Measurements from ENCODE around the gene BCAP29.

The BCAP29 gene

DNA sequence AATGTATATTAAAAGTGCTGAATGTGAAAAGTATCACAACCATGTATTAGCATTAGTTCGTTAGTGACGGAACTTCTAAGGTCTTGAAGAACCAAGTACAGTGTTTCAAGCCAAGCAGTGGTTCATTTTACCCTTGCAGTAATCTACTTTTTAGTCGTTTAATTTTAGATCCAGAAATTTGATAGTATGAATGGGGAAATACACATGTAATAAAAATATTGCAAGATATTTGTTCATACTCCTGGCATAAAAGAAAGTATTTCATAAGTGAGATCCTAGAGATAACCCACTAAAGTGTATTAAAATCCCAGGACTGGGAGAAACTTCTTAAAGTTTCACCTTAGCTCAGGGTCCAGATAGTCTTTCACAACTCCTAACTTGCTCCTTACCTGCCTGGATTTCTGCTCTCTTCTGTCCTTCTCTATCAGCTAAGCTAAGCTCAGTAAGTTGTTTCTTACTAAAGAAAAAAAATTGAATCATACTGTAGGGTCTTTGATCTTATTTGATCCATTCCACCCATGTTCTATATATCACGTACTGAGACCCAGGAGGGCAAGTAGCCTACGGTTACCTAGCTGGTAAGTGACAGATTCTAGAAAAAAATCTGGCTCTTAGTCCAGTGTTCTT, 1.5 kb downstream of the BCAP29 start:
- DNase-seq (ENCODE audit: low read depth, low spot score), result no peak

- no peak for DNase-seq (ENCODE audit: low read depth, low spot score)
Observed at GRCh38 chr7:107582875-107583274, 2.8 kb downstream of the BCAP29 start.

GRCh38 chr7:107584716-107585115, 4.7 kb downstream of the BCAP29 start:
- no peak for DNase-seq (ENCODE audit: low read depth, low spot score)

- DNase-seq (ENCODE audit: low read depth, low spot score), result no peak
Observed at GRCh38 chr7:107588529-107589130, 8.6 kb downstream of the BCAP29 start.

- no peak for DNase-seq (ENCODE audit: low read depth, low spot score)
Observed at GRCh38 chr7:107591421-107591820, 11.4 kb downstream of the BCAP29 start.

DNA sequence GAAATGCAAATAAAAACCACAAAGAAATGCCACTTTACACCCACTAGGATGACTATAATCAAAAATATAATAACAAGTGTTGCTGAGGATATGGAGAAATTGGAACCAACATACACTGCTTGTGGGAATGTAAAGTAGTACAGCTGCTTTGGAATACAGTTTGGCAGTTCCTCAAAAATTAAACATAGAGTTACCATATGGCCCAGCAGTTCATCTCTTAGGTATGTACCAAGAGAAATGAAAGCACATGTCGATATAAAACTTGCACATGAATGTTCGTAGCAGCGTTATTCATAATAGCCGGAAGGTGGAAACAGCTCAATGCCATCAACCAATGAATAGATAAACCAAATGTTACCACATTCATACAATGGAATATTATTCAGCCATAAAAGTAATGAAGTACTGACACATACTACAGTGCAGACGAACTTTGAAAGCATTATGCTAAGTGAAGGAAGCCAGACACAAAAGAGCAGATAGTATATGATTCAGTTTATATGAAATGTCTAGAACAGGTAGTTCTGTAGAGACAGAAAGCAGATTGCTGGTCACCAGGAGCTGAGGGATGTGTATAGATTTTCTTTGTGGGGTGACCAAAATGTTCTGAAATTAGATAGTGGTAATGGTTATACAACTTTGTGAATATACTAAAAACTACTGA, 12.4 kb downstream of the BCAP29 start:
- DNase-seq (ENCODE audit: low read depth, low spot score), result no peak

DNA sequence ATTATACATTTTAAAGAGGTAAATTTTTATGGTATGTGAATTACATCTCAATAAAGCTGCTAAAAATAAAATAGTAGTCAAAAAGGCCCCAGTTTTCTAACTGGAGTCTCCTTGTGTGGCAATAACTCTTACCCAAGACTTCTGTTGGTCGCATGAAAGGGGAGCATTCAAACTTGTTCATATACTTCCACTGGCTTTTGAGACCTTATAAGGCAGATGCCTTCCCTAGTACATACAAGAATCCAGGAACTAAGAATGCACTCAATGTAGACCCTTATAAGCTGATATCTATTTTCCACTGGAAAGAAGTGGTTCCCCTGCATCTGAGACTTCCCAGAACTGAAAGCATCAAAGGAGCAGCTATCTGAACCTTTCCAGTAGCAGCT, 13.0 kb downstream of the BCAP29 start:
- DNase-seq (ENCODE audit: low read depth, low spot score), result no peak

- no peak for DNase-seq (ENCODE audit: low read depth, low spot score)
Observed at GRCh38 chr7:107594961-107595737, 15.1 kb downstream of the BCAP29 start.

DNA sequence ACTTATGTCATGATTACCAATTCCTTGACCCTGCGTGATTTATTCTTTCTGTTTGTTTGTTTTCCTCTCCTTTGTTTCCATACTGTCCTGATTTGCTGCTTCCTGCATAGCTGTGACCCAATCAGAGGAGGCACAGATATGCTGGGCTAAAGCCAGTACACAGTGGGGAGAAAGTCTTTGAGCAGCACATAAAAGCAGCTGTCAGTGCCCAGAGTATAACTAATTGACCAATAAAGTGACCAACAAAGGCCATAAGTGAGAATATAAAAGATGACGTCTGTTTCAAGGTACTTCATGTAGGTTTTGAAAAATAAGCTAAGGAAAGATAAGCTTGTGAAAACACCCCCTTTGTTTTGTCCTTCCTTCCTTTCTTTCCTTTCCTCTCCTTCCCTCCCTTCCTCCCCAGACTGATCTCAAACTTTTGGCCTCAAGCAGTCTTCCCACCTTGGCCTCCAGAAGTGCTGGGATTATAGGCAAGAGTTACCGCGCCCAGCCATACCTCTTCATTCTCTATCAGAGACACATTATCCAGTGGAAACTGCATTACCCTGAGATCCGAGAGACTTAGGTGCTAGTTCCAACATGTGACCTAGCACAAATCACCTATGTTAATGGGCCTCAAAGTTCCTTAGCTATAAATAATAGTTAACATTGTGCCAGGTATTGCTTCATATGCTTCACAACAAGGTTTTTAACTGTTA, 17.0 kb downstream of the BCAP29 start:
- no peak for DNase-seq (ENCODE audit: low read depth, low spot score)

DNA sequence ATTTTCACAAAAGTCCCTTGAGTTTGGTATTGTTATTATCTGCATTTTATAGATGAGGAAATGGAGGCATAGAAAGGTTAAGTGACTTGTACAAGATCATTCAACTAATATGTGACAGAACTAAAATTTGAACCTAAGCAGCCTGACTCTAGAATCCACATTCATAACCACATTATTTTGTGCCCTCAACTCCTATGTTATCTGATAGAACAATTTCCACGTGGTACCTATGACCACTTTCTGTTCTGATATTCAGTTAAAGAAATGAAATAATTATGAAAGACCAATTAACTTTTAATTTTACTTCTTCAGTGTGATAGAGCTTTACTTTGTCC, 17.5 kb downstream of the BCAP29 start:
- no peak for DNase-seq (ENCODE audit: low read depth, low spot score)

DNA sequence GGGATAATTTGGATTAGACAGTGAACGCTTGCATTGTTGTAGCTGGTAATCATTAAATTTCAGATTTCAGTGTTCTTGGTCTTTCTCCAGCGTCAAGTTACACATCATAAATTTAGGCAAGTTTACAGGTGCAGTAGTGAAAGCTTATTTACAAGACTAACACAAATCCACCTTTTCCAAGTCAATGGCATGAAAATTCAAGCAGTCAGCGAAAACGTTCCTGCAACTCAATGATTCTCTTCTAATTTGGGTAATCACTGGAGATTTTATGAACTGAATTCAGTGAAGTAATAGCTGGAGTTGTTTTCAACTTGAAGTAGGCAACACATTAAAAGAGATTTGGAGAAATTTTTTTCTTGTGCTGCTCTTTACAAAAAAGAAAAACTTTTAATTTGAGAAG, 17.9 kb downstream of the BCAP29 start:
- no peak for DNase-seq (ENCODE audit: low read depth, low spot score)

- DNase-seq (ENCODE audit: low read depth, low spot score), result no peak
Observed at GRCh38 chr7:107599262-107599661, 19.2 kb downstream of the BCAP29 start.

- DNase-seq (ENCODE audit: low read depth, low spot score), result no peak
Observed at GRCh38 chr7:107600816-107601215, 20.8 kb downstream of the BCAP29 start.

DNA sequence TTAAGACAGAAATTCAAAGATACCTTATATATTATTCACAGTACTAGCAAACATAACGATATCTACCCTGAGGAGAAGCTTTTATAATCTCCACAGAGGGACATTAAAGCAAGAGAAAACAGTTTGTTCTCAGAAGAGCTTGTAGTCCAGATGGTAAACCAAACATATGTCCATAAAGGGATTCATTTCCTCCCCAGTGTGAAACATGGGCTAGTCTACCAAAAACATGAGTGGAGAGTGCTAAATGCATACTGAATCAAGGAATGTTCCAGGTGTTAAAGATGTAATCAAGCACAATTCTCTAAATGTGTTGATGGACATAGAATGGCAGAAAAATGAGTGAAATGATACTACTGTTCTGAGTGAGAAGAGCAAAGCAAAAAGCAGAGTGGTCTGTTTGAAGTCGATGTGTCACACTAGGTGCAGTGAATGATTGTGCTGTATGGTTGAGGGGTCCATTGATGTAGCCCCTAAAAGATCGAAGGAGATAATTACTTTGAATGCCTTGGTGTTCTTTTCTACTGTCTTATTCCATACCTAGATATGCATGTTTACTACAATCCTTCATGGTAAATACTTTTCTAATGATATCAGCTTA, 25.3 kb downstream of the BCAP29 start:
- DNase-seq (ENCODE audit: low read depth, low spot score), result no peak

GRCh38 chr7:107606303-107606702, 26.3 kb downstream of the BCAP29 start:
- no peak for DNase-seq (ENCODE audit: low read depth, low spot score)

DNA sequence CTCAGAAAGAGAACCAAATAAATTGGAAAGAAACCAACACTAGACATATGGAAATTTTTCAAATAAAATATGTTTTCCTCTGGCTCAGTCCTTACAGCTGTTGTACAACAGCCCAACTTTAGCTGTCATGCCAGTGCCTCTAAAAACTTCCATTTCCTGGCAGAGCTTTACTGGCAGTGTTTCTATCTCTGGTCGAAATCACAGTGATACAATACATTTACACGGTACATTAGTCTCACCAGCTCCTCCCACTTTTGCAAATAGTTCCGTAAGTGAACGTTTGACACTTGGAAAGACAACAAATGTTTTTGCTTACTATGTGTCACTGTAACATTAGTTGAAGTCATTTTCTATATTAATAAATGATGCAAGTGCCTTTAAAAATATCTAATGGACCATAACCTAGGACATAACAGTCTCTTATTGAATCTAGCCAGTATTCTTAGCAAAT, 29.8 kb downstream of the BCAP29 start:
- DNase-seq (ENCODE audit: low read depth, low spot score), result no peak

- no peak for DNase-seq (ENCODE audit: low read depth, low spot score)
Observed at GRCh38 chr7:107610323-107610722, 30.3 kb downstream of the BCAP29 start.

GRCh38 chr7:107613439-107613838, 33.4 kb downstream of the BCAP29 start:
- no peak for DNase-seq (ENCODE audit: low read depth, low spot score)

GRCh38 chr7:107613948-107614347, 33.9 kb downstream of the BCAP29 start:
- no peak for DNase-seq (ENCODE audit: low read depth, low spot score)

GRCh38 chr7:107614425-107614824, 34.4 kb downstream of the BCAP29 start:
- no peak for DNase-seq (ENCODE audit: low read depth, low spot score)

DNA sequence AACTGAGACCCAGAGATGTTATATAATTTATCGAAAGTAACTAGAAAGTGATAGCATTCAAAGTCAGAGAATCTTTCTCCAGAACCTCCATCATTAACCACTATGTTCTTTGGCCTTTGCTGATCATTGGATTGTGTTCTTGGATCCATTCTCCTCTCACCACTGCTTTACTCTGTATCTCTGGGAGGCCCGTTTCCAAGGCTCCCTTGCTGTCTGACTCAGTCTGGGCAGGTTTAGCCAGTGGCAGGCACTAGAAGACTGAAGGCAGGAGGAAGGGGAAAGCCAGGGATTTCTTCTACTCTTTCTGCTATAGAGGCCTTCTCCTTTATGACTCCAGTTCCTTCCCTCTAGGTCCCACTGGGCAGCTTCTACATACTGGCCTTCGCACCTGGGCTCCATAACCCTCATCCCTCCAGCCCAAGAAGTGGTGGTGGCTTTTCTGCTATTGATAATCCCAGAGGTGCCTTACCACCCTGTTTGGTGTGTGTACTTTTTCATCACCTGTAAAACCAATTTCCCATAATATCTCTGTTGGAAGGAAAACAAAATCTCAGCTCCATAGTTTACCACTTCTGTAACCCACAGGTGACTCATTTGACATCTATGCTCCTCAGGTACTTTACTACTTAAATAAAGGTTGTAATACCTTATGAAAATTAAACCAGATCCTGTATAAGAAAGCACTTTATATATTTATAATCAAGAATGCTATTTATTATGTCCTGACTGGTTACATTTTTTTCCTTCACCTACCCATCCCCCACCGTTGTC, 36.0 kb downstream of the BCAP29 start:
- no peak for DNase-seq (ENCODE audit: low read depth, low spot score)

All from activated CD4-positive, CD25-positive, alpha-beta regulatory T cell treated with anti-CD3 and anti-CD28 coated beads, Interleukin-2, amount 50 U/mL, for 16 hours (primary cell).